NK-92 (cell line): ENCODE measurements around the gene MND1.
A peak's percentile ranks its signal among the peaks of the same experiment; 100 is the strongest.

ENCODE experiments used
- DNase-seq: peaks from one replicate; lab custom pipeline; 2025; ENCODE audit not compliant: unreplicated experiment; lab: John Stamatoyannopoulos, UW

The MND1 gene, protein sequence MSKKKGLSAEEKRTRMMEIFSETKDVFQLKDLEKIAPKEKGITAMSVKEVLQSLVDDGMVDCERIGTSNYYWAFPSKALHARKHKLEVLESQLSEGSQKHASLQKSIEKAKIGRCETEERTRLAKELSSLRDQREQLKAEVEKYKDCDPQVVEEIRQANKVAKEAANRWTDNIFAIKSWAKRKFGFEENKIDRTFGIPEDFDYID

DNA sequence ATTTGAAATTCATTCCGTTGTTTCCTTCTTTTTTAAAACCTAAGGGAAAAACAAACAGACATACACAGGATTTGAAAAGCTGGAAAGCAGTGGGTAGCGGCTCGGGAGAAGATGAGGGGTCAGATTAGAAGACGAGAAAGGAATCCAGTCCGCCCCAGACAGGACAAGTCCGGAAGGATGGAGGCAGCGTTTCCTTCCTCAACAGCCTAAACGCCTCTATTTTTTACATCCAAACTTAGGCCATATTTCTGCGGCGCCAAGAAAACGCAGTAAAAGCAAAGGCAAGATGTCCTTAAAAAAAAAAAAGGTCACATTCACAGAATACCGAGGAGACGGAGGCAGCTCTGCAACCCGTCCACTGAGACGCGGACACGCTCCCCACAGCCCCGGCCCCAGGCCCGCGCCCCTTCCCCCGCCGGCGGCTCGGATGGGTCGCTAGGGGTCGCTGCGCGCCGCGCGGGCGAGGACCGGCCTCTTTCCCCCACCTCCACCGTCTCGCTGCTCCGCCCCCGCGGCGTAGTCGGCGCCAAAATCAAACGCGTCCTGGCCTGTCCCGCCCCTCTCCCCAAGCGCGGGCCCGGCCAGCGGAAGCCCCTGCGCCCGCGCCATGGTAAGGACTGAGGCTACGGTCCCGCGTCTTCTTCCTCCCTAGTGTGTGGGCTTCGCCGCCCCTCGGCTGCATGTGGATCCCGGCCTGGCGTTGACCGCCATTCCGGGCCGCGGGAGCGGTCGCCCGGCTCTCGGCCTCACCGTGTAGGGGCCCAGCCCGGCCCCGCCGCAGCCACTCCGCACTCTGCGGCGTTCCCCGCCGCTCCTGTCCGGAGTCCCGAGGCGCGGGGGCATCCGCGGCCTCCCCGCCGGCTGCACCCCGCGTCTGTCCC is at the start of gene MND1:
MND1 (plus strand) TSS at position 558 of the 881 bp plus-strand sequence; CDS start at position 608, 50 bp downstream.
- peak; percentile 26 for DNase-seq

DNA sequence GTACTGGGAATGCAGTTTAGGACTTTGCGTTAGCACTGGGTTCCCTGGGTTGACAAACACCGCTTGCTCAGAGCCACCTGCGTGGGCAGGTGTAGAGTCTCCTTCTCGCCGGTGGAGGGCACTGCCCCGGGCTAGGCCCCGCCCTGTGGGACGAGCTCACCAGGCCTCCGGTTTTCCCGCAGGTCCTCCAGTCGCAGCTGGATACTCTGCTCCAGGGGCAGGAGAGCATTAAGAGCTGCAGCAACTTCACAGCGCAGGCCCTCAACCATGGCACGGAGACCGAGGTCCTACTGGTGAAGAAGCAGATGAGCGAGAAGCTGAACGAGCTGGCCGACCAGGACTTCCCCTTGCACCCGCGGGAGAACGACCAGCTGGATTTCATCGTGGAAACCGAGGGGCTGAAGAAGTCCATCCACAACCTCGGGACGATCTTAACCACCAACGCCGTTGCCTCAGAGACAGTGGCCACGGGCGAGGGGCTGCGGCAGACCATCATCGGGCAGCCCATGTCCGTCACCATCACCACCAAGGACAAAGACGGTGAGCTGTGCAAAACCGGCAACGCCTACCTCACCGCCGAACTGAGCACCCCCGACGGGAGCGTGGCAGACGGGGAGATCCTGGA is 49.2 kb upstream of the MND1 start:
- no peak for DNase-seq

DNA sequence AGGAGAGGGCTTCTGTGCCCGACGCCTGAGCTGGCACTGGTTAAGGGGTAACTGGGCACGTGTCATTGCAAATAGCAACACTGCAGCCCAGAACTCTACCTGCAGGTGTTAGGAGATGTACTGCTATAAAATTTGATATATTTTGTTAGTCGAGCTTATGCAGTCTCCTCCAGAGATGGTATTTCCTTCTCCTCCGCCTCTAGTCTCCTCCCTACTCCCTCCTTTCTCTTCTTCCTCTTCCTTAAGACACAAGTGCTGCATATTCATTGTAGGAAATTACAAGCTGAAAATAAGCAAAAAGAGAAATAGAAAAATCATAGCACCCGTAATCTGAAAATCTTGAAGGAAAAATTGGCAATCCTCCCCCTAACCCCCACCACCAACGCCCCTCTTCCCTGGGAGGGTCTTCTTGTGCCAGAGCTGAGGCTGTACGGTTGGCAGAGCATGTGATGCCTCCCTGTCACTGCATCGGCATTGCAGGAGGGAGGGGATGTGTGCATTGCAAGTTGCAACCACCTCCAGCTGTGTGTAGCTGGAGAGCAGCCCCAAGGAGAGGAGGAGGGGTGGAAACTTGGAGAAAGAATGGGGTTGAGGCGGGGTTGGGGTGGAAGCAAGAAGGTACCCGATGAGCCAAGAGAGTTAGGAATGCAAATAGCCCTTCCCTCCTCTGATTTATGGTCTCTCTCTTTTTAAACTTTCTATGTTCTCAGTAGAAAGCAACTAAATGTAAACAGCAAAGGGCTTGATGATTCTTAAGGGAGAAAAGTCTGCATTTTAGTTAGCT is 48.3 kb upstream of the MND1 start:
- no peak for DNase-seq

DNA sequence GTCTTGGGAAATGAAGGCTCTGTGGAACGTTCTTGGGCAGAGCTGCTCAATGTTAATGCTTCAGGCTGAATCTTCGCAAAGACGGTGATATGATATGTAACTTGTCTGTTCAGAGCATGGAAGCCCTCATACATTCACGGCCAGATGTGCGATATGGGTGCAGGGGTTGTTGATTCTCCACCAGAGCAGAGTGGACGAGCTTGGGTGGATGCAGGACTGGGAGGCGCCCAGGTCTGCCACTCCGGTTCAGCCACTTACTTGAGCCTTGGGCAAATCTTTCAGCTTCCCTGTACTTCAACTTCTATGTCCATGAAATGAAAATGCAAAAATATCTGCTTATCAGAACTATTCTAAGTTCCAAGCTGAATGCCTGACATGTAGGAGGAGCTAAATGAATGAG is 47.4 kb upstream of the MND1 start:
- no peak for DNase-seq

DNA sequence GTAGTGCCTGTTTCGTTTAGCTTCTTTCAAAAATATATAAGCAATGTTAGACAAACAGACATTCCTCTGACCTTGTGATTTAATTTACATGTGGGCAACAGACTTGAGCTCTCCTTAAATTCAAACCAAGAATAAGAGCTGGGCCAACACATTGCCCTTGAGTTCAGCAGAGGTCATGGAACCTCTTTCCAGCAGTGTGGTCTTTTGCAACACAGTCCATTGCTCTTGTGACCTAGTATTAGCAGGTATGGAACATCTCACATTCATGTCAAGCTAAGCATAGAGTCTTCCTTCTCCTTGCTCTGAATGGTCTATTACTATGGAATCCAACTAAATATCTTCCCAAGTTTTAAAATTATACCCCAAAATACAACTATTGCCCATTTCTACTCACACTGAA is 33.7 kb upstream of the MND1 start:
- DNase-seq: no peak

DNA sequence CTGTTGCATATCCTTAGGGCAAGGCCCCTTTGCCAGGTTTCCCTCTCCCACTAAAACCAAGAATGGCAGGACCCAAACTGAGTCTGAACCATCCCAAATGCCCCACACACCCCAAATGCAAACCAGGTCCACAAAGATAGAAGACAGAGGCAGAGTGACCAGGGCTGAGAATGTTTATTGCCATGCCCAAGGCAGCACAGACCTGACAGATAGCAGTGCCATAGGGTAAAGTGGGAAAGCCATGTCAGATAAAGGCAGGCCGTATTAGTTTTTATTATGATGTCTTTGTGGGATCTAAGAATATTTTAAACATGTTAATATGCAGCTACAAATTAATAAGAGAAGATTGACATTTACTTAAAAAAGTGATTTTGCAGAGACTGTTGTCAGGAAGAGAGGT is 29.6 kb upstream of the MND1 start:
- DNase-seq: no peak

DNA sequence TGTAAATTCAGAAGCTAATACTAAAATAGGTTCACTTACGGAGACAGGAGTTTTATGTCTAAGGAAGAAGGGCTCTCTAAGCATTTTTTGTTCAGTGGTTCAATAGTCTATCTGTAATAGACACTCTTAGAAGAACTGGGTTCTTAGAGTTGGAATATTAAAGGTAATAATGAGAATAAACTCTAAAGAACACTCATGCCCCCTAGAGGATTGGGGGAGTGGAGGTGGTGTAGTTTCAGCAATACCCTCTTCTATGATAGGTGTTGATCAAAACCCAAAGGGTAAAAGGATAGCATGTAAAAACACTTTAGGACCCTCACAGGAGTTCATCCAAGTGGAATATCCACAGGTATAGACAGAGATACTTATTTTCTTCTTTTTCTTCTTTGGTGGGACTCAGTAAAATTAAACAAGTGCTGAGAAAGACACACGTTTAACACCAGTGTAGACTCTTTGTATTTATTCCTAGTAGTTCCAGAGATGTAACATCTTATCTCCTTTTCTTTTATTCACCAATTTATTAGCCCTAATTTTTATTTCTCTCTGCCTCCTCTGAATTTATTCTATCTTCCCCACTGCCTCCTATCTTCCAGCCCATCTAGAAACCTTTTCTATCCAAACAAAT is 25.7 kb upstream of the MND1 start:
- DNase-seq: no peak

DNA sequence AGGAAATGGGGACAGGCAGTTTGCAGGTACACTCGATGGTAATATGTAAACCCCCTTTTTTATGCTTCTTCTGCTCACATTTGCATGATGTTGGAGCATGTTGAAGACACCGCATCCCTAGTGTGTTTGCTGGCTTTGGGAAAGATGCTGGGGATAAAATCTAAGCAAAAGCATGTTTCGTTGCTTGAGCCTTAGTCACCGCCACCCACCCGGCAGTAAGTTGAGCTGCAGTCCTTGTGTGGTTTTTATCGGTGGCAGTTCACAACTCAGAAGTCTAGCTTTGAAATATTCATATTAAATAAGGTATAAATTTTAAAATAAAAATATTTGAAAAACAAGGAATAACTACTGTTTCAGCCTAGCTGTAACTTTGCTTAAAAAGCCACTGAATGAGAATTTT is 21.7 kb upstream of the MND1 start:
- DNase-seq: no peak

DNA sequence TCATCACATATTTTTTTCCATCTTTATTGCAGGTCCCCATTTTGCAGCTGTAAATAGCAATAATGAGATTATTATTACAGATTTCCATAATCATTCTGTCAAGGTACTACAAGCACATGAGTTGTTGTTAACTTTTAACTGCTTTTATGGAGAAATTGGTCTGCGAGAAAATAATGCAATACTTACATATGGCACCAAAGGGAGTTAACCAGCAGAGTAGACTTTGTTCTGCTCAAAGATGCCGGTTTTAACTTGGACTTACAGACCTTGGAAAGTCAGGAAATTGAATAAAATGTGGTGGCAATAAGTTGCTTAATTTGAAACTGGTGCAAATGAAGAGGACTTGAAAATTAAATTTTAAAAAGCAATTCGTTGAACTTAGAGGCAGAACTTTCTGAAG is 20.4 kb upstream of the MND1 start:
- no peak for DNase-seq

DNA sequence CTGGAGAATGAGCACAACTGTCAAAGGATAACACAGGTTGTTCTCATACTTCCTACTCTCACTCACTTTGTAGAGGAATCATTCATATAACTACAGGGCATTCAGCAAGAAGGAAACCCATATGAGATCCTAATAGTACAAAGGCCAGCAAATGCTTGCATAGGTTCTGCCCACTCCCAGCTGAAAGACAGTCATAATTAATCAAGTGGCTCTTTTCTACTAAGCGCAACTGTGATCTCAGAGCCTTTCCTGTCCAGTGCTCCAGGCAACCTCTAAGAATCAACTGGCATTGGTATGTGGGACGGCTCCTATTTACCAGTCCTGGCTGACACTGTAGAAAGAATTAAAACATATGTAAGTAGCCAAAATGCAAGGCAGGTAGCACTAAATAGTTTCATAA is 18.9 kb upstream of the MND1 start:
- no peak for DNase-seq

DNA sequence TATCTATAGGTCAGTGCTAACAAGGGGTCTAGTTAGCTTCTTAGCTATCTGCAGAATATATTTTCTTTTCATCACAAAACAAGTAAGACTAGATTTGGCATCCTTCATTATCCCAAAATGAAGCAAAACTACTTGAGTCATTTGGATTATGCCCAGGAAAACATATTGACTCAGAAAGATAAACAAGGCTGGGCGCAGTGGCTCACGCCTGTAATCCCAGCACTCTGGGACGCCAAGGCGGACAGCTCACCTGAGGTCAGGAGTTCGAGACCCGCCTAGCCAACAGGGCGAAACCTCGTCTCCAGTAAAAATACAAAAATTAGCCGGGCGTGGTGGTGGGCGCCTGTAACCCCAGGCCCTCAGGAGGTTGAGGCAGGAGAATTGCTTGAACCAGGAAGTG is 18.0 kb upstream of the MND1 start:
- DNase-seq: no peak

DNA sequence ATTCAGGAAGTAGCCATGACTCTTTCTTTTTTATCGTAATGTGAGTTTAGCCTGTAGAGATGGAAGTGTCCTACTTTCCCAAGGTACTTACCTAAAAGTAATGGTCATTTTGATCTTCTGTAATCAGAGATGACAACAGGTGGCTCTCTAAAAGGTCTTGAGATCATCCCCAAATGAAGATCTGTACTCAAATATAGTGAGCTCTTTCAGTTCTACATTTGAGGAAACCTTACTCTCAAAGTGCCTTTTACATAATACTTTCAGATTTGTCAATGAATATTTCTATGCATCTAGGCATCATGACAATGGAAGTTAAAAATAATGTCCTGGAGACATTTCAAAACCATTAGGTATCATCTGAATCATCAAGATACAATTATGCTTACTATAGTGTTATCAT is 17.2 kb upstream of the MND1 start:
- DNase-seq: no peak

DNA sequence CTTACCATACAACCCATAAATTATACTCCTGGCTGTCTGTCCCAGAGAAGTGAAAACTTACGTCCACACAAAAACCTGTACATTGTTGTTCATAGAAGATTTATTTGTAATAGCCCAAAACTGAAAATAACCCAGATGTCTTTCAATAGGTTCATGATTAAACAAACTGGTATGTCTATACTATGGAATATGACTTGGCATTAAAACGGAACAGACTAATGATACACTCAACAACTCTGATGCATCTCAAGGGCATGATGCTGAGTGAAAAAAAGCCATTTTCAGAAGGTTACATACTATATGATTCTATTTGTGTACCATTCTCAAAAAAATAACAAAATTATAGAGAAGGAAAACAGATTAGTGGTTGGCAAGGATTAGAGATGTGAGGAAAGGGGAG is 11.6 kb upstream of the MND1 start:
- no peak for DNase-seq

DNA sequence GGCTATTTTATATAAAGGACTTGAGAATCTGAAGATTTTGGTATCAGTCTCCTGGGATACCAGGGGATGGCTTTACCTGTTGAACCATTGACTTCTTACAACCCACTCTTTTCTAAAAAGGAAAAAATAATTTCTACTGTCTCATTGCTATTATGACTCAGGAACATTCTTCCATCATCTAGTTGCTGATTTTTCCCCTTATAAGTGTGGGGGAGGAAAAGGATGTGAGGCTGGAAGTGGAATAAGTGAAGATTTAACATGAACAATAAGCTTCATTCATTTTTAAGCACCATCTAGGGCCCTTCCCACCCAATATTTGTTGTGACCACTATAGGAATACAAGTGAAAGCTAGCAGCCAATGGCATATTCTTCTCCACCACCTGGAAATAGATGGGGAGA is 10.6 kb upstream of the MND1 start:
- no peak for DNase-seq

DNA sequence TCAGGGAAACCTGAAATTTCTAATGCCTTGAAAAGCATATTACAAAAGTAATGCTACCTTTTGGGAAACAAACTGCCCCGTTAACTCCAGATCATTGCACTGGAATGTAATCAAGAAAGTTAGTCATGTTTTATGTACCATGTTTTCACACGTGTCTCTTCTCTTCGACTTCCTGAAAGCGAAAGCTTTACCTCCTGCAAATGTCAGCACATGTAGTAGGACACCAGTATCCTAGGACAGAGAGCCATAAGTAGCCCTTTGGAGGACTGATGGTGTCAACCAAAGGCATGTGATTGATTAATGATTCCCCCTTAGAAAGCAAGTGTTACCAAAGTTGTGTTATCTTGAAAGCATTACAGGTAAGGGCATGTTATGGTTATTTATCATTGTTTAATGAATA is 8.8 kb upstream of the MND1 start:
- DNase-seq: no peak

DNA sequence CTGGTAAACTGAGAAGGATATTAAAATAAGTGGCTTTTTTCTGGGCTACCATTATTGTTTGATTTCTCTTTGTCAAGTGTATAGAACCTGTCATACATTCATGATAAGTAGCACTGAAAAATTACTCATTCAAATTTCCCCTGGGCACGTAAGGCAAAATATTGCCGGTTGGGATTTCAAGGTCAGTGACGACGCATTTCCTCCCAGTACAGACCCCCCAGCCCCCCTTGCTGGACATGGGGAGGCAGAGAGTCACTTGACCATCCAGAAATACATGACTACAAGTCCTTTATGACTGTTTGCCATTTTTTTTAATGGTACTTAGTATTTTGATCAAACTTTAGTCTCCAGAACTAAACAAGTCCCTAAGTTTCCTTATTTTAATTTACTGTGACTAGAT is 6.8 kb upstream of the MND1 start:
- no peak for DNase-seq

DNA sequence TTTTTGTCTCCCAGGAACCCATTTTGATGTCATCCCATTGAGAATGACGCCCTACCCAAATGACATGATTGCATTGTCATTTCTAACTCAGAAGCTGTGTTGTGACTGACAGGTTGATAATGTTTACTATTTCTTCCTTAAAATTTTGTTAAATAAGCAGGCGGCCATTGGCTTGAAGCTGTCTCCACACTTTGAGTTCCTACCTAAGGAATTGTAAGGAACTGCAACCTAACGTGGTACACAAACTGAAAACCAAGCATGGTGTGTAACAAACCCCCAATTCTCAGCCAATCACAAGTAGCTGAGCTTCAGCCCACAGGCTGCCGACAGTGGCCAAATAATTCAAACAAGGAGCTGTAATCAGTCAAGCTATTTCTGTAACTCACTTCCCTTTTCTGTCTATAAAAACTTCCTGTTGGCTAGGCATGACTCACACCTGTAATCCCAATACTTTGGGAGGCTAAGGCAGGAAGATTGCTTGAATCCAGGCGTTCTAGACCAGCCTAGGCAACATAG is 2.9 kb upstream of the MND1 start:
- DNase-seq: no peak

DNA sequence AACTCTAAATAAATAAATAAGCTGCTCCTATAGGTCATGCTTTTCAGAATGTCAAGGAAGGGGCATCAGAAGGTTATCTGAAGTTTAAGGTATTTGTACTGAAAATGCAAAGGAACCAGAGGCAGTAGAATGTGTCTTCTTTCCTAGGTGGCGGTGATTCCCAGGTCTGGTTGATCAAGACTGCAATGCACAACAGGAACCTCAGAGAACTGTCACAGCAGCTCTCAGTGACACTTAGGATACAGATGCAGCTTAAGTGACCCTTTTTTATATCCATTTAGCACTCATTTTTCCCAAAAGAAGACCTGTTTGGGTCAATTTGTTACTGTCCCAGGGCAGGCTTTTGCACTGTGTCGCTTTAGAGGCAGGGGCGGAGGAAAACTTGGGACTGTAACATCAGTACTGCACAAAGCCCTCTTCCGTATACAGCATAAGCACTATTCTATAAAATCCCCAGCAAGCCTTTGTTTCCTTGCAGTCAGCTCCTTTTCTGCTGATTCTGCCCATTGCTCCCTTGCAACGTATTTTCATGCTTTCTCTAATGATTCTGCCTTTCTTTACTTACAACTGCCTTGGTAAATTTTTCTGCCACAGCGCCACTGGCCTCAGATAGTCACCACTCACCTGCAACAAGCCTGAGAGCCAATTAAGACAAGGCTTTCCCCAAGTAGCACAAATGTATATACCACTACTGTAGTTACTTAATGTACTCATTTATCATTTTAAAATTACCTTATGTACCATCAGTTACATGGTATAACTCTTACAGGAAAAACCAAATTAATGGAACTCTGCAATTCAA is 1.5 kb upstream of the MND1 start:
- DNase-seq: no peak

DNA sequence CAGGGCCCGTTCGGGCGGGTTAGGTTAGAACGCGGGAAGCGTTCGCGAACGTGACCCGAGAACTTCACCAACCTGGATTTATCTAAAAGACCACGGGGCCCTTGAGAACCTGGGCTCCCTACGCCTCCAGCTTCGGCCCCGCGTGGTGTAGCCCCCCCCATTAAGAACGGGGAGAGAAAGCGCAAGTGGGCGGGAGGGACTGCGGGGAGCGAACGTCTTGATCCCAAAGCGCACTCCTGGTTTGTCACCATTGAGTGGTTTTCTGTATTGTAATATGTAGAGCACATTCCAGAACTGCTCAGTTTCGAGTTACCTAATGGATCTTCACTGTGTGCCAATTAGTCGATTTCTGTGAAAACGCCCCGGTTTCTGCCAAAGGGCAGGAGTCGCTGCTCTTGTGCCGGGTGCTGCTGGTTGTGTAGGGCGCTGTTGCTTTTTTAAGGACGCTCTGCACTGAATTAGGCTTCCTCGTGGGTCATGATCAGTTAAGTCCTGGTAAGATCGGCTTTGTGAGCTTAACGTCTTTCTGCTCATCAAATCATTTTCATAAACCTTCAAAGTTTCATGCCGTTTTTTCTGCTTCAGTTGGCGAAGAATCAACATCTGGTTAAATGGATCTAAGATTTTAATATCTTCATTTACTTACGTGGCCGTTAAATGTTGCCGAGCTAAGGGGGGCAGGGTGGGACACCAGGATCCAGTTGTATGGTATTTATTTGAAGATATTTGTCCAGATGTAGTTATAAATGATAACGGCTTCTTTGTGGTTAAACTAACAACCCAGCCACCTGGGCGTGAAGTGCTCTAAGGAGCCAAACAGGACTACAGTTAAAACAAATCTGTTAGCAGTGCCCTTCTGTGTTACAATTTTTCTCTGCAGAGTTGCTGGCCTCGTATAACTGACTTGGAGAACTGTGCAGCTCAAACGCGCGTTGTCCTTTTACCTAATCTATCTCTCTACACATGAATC is 809 bp downstream of the MND1 start:
- no peak for DNase-seq
